GM12878 (cell line): ENCODE data around the gene CAMTA2. TPM values are rescaled to one million over a fixed set of nuclear protein-coding genes. Genes with fewer than 3 reads are reported as not detected.

ENCODE experiments used
- ATAC-seq: fragments of 200-7000 bp; cut with Tn5 transposase; 3 replicates; pipeline ENCODE4 v1.9.1; 2020; ENCODE audit warnings: mild to moderate bottlenecking, moderate library complexity
- BruUV-seq: library from RNA; stranded (reverse); fragments of 400-500 nt; replicated peaks from 2 replicates; lab custom pipeline; 2021; lab: Mats Ljungman, UMichigan
- CTCF ChIA-PET: fragments of 300-600 bp; sonication (Branson Sonifier 250); formaldehyde crosslinking; extraction: SDS; loops from one replicate; lab custom pipeline; 2021; ENCODE audit warnings: inconsistent platforms; lab: Yijun Ruan, JAX
- POLR2A ChIA-PET: fragments of 350-600 bp; formaldehyde crosslinking; extraction: SDS; loops from one replicate; lab custom pipeline; 2021; ENCODE audit warnings: inconsistent platforms; lab: Charles Lee
- RAD21 ChIA-PET: fragments of 300-600 bp; sonication (Branson Sonifier 250); formaldehyde crosslinking; loops from one replicate; lab custom pipeline; 2023; ENCODE audit warnings: antibody characterized with exemption; ENCODE audit not compliant: unreplicated experiment; lab: Charles Lee
- SMC1A ChIA-PET: fragments of 300-600 bp; sonication (Branson Sonifier 250); formaldehyde crosslinking; loops from one replicate; lab custom pipeline; 2023; ENCODE audit not compliant: unreplicated experiment, uncharacterized antibody; lab: Charles Lee
- DNase-seq: peaks from one replicate; pipeline ENCODE4 v3.0.0-alpha.2; 2011; ENCODE audit warnings: low read depth, low spot score
- FAIRE-seq: peaks from 3 replicates; lab custom pipeline; 2011; peaks lifted over from hg19 to GRCh38; lab: Jason Lieb, UNC
- H2AFZ ChIP-seq: 2 replicates; pipeline ENCODE4 v1.6.0; 2011; ENCODE audit warnings: low read depth, low read length, control low read depth; ENCODE audit not compliant: control insufficient read depth
- H3K27ac ChIP-seq: 2 replicates; pipeline ENCODE4 v1.5.1; 2011; ENCODE audit warnings: control low read depth; ENCODE audit not compliant: control insufficient read depth, insufficient read depth
- H3K27me3 ChIP-seq, 2 experiments: replicated peaks in 1 of 2; 2 replicates each; pipeline versions ENCODE4 v1.6.0 to v1.6.1; 2011; ENCODE audit warnings: low read length in 1 of 2; ENCODE audit not compliant: control insufficient read depth in 2 of 2, insufficient read depth in 2 of 2
- H3K36me3 ChIP-seq, 2 experiments: 2 replicates each; pipeline ENCODE4 v1.5.1; 2011; ENCODE audit warnings: low read length in 1 of 2; ENCODE audit not compliant: control insufficient read depth in 2 of 2, insufficient read depth in 2 of 2
- H3K4me1 ChIP-seq: 2 replicates; pipeline ENCODE4 v1.6.1; 2011; ENCODE audit warnings: mild to moderate bottlenecking, low read length, moderate library complexity, mixed read lengths; ENCODE audit not compliant: control insufficient read depth, insufficient read depth
- H3K4me2 ChIP-seq: 2 replicates; pipeline ENCODE4 v1.6.0; 2011; ENCODE audit warnings: control low read depth; ENCODE audit not compliant: control insufficient read depth, insufficient read depth
- H3K4me3 ChIP-seq: fragments of 200-600 bp; sonication (generic); 2 replicates; pipeline ENCODE4 v1.5.1; 2016
- H3K79me2 ChIP-seq: 2 replicates; pipeline ENCODE4 v1.6.0; 2011; ENCODE audit warnings: low read length; ENCODE audit not compliant: control insufficient read depth, insufficient read depth
- H3K9ac ChIP-seq: 2 replicates; pipeline ENCODE4 v1.8.0; 2011; ENCODE audit warnings: low read length, control low read depth, mixed read lengths; ENCODE audit not compliant: control insufficient read depth, insufficient read depth
- H3K9me3 ChIP-seq: replicated peaks from 3 replicates; pipeline ENCODE4 v1.5.1; 2011; ENCODE audit warnings: mild to moderate bottlenecking, low read length; ENCODE audit not compliant: control insufficient read depth, insufficient read depth
- H4K20me1 ChIP-seq: 2 replicates; pipeline ENCODE4 v1.6.0; 2011; ENCODE audit not compliant: control insufficient read depth, insufficient read depth
- CBFB ChIP-seq: IDR thresholded peaks from 2 replicates; pipeline ENCODE4 v1.6.1; 2016; ENCODE audit warnings: antibody characterized with exemption, low read depth
- EGR1 ChIP-seq, 2 experiments: IDR thresholded peaks; 1 replicate in 1 of 2; 2 replicates in 1 of 2; pipeline ENCODE4 v1.6.1; 2011 to 2012; ENCODE audit warnings: low read depth in 2 of 2, low read length in 2 of 2, borderline replicate concordance in 1 of 2, mild to moderate bottlenecking in 1 of 2, moderate library complexity in 1 of 2
- GABPA ChIP-seq: IDR thresholded peaks from 2 replicates; pipeline ENCODE4 v1.6.1; 2014; ENCODE audit warnings: antibody characterized with exemption, low read depth, mild to moderate bottlenecking, inconsistent platforms
- KDM1A ChIP-seq: fragments of 200-600 bp; sonication (generic); IDR thresholded peaks from 2 replicates; pipeline ENCODE4 v1.6.1; 2016; ENCODE audit warnings: borderline replicate concordance
- MLLT1 ChIP-seq: fragments of 450-650 bp; IDR thresholded peaks from 2 replicates; pipeline ENCODE4 v1.6.1; 2016; ENCODE audit warnings: mild to moderate bottlenecking
- NFIC ChIP-seq: IDR thresholded peaks from 2 replicates; pipeline ENCODE4 v1.6.1; 2012; ENCODE audit warnings: low read depth, mild to moderate bottlenecking, inconsistent platforms, low read length, moderate library complexity
- SMAD1 ChIP-seq: fragments of 450-650 bp; IDR thresholded peaks from 2 replicates; pipeline ENCODE4 v1.6.1; 2018; ENCODE audit warnings: mild to moderate bottlenecking, low read depth; ENCODE audit not compliant: partially characterized antibody
- SREBF1 ChIP-seq: IDR thresholded peaks from 2 replicates; pipeline ENCODE4 v1.6.1; 2012; ENCODE audit warnings: mild to moderate bottlenecking, low read length
- SUPT20H ChIP-seq: IDR thresholded peaks from 2 replicates; pipeline ENCODE4 v1.6.1; 2011; ENCODE audit warnings: low read depth, mild to moderate bottlenecking, low read length, moderate library complexity, borderline replicate concordance; ENCODE audit not compliant: control insufficient read depth
- TCF3 ChIP-seq: IDR thresholded peaks from 2 replicates; pipeline ENCODE4 v1.6.1; 2012; ENCODE audit warnings: low read depth, mild to moderate bottlenecking, low read length, borderline replicate concordance; ENCODE audit not compliant: insufficient read depth
- WRNIP1 ChIP-seq: IDR thresholded peaks from 2 replicates; pipeline ENCODE4 v1.6.1; 2011; ENCODE audit warnings: low read depth, low read length, improper control_type of control experiment, borderline replicate concordance
- WGBS: methylation state at CpG from one replicate; pipeline ENCODE4 v1.1.6; 2016; ENCODE audit warnings: low lambda C conversion rate; ENCODE audit not compliant: insufficient replicate concordance, insufficient coverage; ENCODE audit errors: missing lambda C conversion rate; 5-methylcytosine and 5-hydroxymethylcytosine counted together
- in situ Hi-C: fragments of 300-500 bp; cut with MboI; formaldehyde crosslinking; loops from 9 replicates; pipeline ENCODE4 v1.14.3; 2018; ENCODE audit warnings: mixed read lengths
- intact Hi-C: fragments of 100-400 bp; cut with micrococcal nuclease; formaldehyde crosslinking; loops from one replicate; pipeline ENCODE4 v1.14.2; 2022; ENCODE audit not compliant: unreplicated experiment
- polyA plus RNA-seq, 11 experiments: library from polyadenylated mRNA; depleted of rRNA in 4 of 11; unstranded in 6 of 11; stranded (reverse) in 5 of 11; fragments of >200 nt; fragmentation: Nextera tagmentation in 4 of 11; fragmentation: Illumina TruSeq in 1 of 11; extraction: Ambion mirVana in 4 of 11; extraction: Trizol in 1 of 11; gene quantifications; 1 replicate in 1 of 11; 2 replicates in 10 of 11; pipeline versions ENCODE4 v1.2.1 to v1.2.3, GENCODE V29; 2011 to 2016; ENCODE audit warnings: inconsistent platforms in 2 of 11, missing spikeins in 2 of 11, low read depth in 1 of 11
- total RNA-seq, 4 experiments: library from RNA; depleted of rRNA in 3 of 4; stranded (reverse); fragments of >200 nt in 3 of 4; fragmentation: Illumina TruSeq in 1 of 4; extraction: Trizol in 1 of 4; gene quantifications; 2 replicates each; pipeline versions ENCODE4 v1.2.1 to v1.2.3, GENCODE V29; 2013 to 2021
- TF ChIP-seq, protein P1 (sequence below): fragments of 450-650 bp; formaldehyde crosslinking; IDR thresholded peaks from 2 replicates; pipeline ENCODE4 v1.4.0; 2022; ENCODE audit warnings: mild to moderate bottlenecking, moderate library complexity
- TF ChIP-seq, protein P2 (sequence below): fragments of 450-650 bp; formaldehyde crosslinking; IDR thresholded peaks from 2 replicates; pipeline ENCODE4 v1.4.0; 2020; ENCODE audit warnings: mild to moderate bottlenecking, moderate library complexity
- TF ChIP-seq, protein P3 (sequence below): fragments of 450-650 bp; IDR thresholded peaks from 2 replicates; pipeline ENCODE4 v1.6.1; 2017; ENCODE audit warnings: borderline replicate concordance

Gene CAMTA2
- total and polyA plus RNA-seq, 10 of the 15 experiments (the other 5 are each of a cell fraction or from before 2014, with no cell fraction given), result 0.42 to 29.3 (median 11.2) TPM

GRCh38 chr17:4970273-4970672 lies 17.2 kb downstream of the CAMTA2 start:
- 98% methylated on average over 8 of the region's 8 CpGs for WGBS
- no peak overlapping the region for H3K4me3 ChIP-seq
- H3K27ac ChIP-seq, result no peak overlapping the region
- SMC1A ChIA-PET, result interaction anchor here (1.5 to 2.7 kb wide), 3 partner anchors 30 to 61 kb away, joined by 3 to 9 read pairs (median 5); partner anchors contain the start of genes RNF167 and SLC25A11
- no peak for FAIRE-seq
- no peak for DNase-seq
- in situ Hi-C loops, result no loop called here
- H3K4me2 ChIP-seq, result no peak overlapping the region
- intact Hi-C loops, result no loop called here
- no peaks in the 10 kb centered on the region for H4K20me1 ChIP-seq
- POLR2A ChIA-PET, result interaction anchor here (0.6 to 1.0 kb wide), 2 partner anchors 20 to 1787 kb away, joined by 4 read pairs; no protein-coding TSS in a partner anchor
- H3K4me1 ChIP-seq, result peaks cover 14% of the 10 kb centered on the region
- no peak overlapping the region for H2AFZ ChIP-seq
- H3K9ac ChIP-seq, result no peak overlapping the region
- BruUV-seq, result no TSS peak
- peaks cover 27% of the 10 kb centered on the region for H3K79me2 ChIP-seq
- ATAC-seq, result no peak
- RAD21 ChIA-PET, result interaction anchor here (1.2 to 1.3 kb wide), 2 partner anchors 16 to 90 kb away, joined by 3 read pairs; no protein-coding TSS in a partner anchor
- H3K27me3 ChIP-seq, result no peaks in the 10 kb centered on the region
- CTCF ChIA-PET, result interaction anchor here (0.5 to 1.9 kb wide), 7 partner anchors 10 to 112 kb away, joined by 3 to 10 read pairs (median 4); partner anchors contain the start of genes CAMTA2, RNF167 and SLC25A11
- H3K9me3 ChIP-seq, result no peaks in the 10 kb centered on the region
- H3K36me3 ChIP-seq, result peaks cover 15 to 18% of the 10 kb centered on the region in 2 experiments; a peak in 3 of 4 replicates
- no peak for TF ChIP-seq MLLT1
- TF ChIP-seq TCF3, result no peak
- no peak for TF ChIP-seq SREBF1
- TF ChIP-seq SUPT20H, result no peak
- no peak for TF ChIP-seq SMAD1
- no peak for TF ChIP-seq WRNIP1
- no peak for TF ChIP-seq EGR1 (IDR thresholded peaks at IDR 0.05; ENCODE audit: borderline replicate concordance in 1 of 2, low read depth in 2 of 2, low read length in 2 of 2)
- TF ChIP-seq NFIC, result no peak
- TF ChIP-seq, protein P1, sequence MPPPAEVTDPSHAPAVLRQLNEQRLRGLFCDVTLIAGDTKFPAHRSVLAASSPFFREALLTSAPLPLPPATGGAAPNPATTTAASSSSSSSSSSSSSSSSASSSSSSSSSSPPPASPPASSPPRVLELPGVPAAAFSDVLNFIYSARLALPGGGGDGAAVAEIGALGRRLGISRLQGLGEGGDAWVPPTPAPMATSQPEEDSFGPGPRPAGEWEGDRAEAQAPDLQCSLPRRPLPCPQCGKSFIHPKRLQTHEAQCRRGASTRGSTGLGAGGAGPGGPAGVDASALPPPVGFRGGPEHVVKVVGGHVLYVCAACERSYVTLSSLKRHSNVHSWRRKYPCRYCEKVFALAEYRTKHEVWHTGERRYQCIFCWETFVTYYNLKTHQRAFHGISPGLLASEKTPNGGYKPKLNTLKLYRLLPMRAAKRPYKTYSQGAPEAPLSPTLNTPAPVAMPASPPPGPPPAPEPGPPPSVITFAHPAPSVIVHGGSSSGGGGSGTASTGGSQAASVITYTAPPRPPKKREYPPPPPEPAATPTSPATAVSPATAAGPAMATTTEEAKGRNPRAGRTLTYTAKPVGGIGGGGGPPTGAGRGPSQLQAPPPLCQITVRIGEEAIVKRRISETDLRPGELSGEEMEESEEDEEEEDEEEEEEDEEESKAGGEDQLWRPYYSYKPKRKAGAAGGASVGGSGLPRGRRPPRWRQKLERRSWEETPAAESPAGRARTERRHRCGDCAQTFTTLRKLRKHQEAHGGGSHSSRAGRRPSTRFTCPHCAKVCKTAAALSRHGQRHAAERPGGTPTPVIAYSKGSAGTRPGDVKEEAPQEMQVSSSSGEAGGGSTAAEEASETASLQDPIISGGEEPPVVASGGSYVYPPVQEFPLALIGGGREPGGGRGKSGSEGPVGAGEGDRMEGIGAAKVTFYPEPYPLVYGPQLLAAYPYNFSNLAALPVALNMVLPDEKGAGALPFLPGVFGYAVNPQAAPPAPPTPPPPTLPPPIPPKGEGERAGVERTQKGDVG (CRISPR knock-in tag), result no peak
- TF ChIP-seq, protein P2, sequence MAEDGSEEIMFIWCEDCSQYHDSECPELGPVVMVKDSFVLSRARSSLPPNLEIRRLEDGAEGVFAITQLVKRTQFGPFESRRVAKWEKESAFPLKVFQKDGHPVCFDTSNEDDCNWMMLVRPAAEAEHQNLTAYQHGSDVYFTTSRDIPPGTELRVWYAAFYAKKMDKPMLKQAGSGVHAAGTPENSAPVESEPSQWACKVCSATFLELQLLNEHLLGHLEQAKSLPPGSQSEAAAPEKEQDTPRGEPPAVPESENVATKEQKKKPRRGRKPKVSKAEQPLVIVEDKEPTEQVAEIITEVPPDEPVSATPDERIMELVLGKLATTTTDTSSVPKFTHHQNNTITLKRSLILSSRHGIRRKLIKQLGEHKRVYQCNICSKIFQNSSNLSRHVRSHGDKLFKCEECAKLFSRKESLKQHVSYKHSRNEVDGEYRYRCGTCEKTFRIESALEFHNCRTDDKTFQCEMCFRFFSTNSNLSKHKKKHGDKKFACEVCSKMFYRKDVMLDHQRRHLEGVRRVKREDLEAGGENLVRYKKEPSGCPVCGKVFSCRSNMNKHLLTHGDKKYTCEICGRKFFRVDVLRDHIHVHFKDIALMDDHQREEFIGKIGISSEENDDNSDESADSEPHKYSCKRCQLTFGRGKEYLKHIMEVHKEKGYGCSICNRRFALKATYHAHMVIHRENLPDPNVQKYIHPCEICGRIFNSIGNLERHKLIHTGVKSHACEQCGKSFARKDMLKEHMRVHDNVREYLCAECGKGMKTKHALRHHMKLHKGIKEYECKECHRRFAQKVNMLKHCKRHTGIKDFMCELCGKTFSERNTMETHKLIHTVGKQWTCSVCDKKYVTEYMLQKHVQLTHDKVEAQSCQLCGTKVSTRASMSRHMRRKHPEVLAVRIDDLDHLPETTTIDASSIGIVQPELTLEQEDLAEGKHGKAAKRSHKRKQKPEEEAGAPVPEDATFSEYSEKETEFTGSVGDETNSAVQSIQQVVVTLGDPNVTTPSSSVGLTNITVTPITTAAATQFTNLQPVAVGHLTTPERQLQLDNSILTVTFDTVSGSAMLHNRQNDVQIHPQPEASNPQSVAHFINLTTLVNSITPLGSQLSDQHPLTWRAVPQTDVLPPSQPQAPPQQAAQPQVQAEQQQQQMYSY (CRISPR knock-in tag), result no peak
- no peak for TF ChIP-seq KDM1A
- TF ChIP-seq, protein P3, sequence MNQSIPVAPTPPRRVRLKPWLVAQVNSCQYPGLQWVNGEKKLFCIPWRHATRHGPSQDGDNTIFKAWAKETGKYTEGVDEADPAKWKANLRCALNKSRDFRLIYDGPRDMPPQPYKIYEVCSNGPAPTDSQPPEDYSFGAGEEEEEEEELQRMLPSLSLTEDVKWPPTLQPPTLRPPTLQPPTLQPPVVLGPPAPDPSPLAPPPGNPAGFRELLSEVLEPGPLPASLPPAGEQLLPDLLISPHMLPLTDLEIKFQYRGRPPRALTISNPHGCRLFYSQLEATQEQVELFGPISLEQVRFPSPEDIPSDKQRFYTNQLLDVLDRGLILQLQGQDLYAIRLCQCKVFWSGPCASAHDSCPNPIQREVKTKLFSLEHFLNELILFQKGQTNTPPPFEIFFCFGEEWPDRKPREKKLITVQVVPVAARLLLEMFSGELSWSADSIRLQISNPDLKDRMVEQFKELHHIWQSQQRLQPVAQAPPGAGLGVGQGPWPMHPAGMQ, result no peak
- TF ChIP-seq GABPA, result no peak
- TF ChIP-seq CBFB, result no peak
